Measurements from ENCODE around the gene IFNL2.
"Not testable (repeated sequence)": the region's sequence is repeated elsewhere in the genome, so short reads cannot be mapped to it uniquely, and the experiment has no call there.

The IFNL2 gene

DNA sequence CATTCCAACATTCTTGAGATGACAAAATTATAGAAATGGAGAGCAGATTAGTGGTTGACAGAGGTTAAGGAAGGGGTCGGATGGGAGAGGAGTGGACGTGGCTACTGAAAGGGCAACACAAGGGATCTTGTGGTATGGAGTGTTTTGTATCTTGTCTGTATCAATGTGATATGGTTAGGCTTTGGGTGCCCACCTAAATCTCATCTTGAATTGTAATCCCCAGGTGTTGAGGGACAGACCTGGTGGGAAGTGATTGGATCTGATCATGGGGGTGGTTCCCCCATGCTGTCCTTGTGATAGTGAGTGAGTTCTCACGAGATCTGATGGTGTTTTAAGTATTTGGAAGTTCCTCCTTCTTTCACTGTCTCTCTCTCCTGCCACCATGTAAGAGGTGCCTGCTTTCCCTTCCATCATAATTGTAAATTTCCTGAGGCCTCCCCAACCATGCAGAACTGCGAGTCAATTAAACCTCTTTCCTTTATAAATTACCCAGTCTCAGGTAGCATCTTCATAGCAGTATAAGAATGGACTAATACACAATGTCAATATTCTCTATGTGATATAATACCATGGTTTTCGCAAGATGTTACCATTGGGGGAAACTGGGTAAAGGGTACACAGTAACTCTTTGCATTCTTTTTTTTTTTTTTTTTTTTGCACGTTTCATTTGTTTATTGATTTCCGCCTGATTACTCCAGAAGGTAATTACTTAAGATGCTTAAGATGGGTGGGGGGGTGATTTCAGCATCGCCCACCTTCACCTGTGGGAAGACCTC lies 14.6 kb upstream of the IFNL2 start:
- DNase-seq: no peak

- DNase-seq: no peak
Observed at GRCh38 chr19:39254531-39255345, 13.5 kb upstream of the IFNL2 start.

GRCh38 chr19:39257227-39257626 lies 11.0 kb upstream of the IFNL2 start:
- DNase-seq: no peak

DNA sequence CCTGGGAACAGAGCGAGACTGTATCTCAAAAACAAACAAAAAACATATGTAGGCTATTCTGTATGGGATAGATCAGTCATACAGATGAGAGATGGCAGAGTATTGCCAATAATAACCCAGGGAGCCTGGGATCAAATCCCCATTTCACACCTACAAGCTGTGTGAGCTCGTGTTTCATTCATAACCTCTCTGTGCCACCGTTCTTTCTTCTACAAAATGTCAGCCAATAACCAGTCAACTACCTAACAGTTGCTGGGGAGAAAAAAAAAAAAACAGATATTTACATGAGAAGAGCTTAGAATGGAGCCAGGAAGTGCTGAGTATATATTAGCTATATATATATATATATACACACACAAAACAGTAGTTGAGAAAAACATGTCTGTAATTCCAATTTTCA lies 6.5 kb upstream of the IFNL2 start:
- DNase-seq: no peak

DNA sequence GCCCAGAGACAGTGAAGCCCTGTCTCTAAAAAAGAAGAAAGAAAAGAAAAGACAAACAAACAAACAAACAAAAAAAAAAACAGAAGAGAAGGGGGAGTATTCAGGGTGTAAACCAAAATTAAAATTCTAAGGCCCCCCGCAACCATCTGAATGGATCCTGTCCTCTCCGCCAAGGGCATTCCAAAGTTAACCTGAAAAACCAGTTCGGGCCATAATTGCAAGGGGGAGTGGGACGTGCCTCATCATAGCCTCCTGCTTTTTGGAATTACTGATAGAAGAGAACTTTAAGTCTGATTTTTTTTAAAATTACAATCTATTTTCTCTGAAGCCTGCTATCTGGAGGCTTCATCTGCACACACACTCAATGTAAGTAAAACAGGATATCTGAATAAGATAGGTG lies 5.7 kb upstream of the IFNL2 start:
- no peak for DNase-seq

DNA sequence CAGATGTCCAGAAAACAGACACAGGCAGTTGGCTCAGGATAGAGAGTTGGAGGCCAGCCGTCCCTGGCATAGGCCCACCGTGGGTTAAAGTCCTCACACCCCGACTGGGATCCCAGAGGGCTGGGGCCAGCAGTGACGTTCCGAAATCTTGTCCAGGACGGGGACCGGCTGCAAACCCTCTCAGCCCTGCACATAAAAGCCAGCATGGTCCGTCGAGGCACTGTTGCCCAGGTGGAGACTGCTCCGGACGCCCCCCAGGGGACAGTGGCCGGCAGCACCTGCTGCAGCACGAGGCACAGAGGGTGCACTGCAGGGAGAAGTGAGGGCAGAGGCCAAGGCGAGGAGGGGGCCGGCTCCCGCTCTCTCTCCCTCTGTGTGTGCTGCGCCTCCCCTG lies 4.3 kb upstream of the IFNL2 start:
- no peak for DNase-seq

GRCh38 chr19:39264306-39265290 lies 3.6 kb upstream of the IFNL2 start:
- DNase-seq: no peak

- DNase-seq: no peak
Observed at GRCh38 chr19:39265321-39265916, 2.8 kb upstream of the IFNL2 start.

DNA sequence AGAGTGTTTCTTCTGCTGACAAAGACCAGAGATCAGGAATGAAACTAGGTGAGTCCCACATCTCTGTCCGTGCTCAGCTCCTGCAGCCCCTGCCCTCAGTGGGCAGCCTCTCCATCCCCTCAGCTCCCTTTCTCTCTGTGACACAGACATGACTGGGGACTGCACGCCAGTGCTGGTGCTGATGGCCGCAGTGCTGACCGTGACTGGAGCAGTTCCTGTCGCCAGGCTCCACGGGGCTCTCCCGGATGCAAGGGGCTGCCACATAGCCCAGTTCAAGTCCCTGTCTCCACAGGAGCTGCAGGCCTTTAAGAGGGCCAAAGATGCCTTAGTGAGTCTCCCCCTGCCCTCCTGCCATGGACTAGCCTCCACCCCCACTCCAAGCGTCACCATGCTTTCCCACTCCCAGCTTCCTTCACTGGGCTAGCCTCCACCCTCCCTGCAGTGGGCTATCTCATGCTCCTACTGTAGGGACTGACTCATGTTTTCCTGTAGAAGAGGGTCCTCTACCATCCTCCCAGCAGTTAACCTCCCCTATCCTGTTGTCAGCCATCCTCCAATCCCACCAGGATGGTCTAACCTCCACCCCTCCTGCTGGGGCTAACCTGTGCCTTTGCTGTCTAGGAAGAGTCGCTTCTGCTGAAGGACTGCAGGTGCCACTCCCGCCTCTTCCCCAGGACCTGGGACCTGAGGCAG lies 481 bp downstream of the IFNL2 start:
- not testable (repeated sequence) for DNase-seq

DNA sequence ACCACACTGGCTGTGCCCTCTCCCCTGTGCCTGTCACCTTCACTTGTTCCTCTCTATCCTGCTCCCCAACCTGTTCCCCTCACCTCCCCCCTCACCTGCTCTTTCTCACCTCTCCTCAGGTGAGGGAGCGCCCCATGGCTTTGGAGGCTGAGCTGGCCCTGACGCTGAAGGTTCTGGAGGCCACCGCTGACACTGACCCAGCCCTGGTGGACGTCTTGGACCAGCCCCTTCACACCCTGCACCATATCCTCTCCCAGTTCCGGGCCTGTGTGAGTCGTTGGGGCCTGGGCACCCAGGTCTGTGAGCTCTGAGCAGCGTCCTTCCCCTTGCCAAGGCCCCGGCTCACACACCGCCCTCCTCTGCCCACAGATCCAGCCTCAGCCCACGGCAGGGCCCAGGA lies 1.2 kb downstream of the IFNL2 start:
- DNase-seq: not testable (repeated sequence)

- DNase-seq: no peak
Observed at GRCh38 chr19:39270036-39270871, 2.1 kb downstream of the IFNL2 start.

DNA sequence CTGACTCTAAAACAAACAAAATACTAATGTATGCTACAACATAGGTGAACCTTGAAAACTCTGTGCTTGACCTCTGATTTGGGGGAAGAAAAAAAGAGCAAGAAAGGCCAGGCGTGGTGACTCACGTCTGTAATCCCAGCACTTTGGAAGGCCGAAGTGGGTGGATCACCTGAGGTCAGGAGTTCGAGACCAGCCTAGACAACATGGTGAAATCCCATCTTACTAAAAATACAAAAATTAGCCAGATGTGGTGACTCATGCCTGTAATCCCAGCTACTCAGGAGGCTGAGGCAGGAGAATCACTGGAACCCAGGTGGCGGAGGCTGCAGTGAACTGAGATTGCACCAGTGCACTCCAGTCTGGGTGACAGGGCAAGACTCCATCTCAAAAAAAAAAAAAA lies 5.7 kb downstream of the IFNL2 start:
- DNase-seq: not testable (repeated sequence)

- no peak for DNase-seq
Observed at GRCh38 chr19:39275578-39275977, 7.4 kb downstream of the IFNL2 start.

DNA sequence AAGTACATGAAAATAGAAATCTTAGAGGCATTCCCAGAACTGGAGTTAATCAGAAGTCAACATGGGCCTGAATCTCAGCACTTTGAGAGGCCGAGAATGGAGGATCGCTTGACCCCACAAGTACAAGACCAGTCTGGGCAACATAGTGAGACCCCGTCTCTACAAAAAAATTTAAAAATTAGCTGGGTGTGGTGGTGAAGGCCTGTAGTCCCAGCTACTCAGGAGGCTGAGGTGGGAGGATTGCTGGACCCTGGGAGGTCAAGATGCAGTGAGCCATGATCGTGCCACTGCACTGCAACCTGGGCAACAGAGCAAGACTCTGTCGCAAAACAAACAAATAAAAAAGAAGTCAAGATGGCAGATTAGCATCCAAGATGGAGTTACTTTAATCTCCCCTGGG lies 8.5 kb downstream of the IFNL2 start:
- DNase-seq: no peak

- DNase-seq: no peak
Observed at GRCh38 chr19:39277598-39277997, 9.4 kb downstream of the IFNL2 start.

- DNase-seq: no peak
Observed at GRCh38 chr19:39282021-39282420, 13.8 kb downstream of the IFNL2 start.

DNA sequence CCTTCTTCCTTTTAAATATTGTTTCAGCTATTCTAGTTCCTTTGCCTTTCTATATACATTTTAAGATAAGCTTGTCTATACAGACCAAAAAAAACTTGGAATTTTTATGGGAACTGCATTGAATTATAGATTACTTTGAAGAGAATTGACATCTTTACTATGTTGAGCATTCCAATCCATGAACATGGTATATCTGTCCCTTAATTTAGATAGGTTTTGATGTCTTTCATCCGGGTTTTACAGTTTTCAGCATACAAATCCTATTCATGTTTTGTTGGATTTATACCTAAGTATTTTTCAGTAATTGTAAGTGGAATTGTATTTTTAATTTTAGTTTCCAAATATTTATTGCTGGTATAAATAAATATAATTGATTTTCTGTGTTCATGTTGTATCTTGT lies 15.8 kb downstream of the IFNL2 start:
- DNase-seq: no peak

- DNase-seq: no peak
Observed at GRCh38 chr19:39293394-39293793, 25.2 kb downstream of the IFNL2 start.

- DNase-seq: no peak
Observed at GRCh38 chr19:39296055-39296645, 28.0 kb downstream of the IFNL2 start, which contains the start of gene IFNL1. IFNL1 (plus strand) TSS chr19:39296407; CDS start chr19:39296422, 15 bp downstream.

- DNase-seq: no peak
Observed at GRCh38 chr19:39296906-39297305, 28.7 kb downstream of the IFNL2 start.
